Caco-2 (cell line): ENCODE data around the gene SORT1. TPM values are rescaled to one million over a fixed set of nuclear protein-coding genes. Genes with fewer than 3 reads are reported as not detected.

ENCODE experiments used
- BruUV-seq: library from RNA; stranded (reverse); fragments of 400-500 nt; replicated peaks from 2 replicates; lab custom pipeline; 2021; lab: Mats Ljungman, UMichigan
- CTCF ChIA-PET: fragments of 300-600 bp; sonication (Branson Sonifier 250); formaldehyde crosslinking; loops from one replicate; lab custom pipeline; 2022; ENCODE audit warnings: antibody characterized with exemption; lab: Charles Lee
- POLR2A ChIA-PET: fragments of 300-600 bp; sonication (Branson Sonifier 250); formaldehyde crosslinking; loops from one replicate; lab custom pipeline; 2022; ENCODE audit warnings: antibody characterized with exemption; lab: Charles Lee
- DNase-seq, 2 experiments: peaks; one replicate each; pipeline versions ENCODE4 v3.0.0 to v3.0.0-alpha.2; 2020 to 2022
- H3K27me3 ChIP-seq: replicated peaks from 2 replicates; pipeline ENCODE4 v1.6.0; 2011; ENCODE audit warnings: low read length; ENCODE audit not compliant: control insufficient read depth, insufficient read depth
- H3K36me3 ChIP-seq: 2 replicates; pipeline ENCODE4 v1.5.1; 2011; ENCODE audit warnings: low read length; ENCODE audit not compliant: control insufficient read depth, insufficient read depth
- H3K4me1 ChIP-seq: fragments of 250-450 bp; sonication (Bioruptor Pico); 2 replicates; pipeline ENCODE4 v1.5.1; 2020; ENCODE audit warnings: mild to moderate bottlenecking
- H3K4me3 ChIP-seq: 2 replicates; pipeline ENCODE4 v1.5.1; 2011; ENCODE audit warnings: low read depth, mild to moderate bottlenecking, control low read depth, low read length
- H3K9me3 ChIP-seq: fragments of 250-450 bp; sonication (Bioruptor Pico); 2 replicates; pipeline ENCODE4 v1.5.1; 2020; ENCODE audit warnings: mild to moderate bottlenecking, moderate library complexity
- H3K27ac Mint-ChIP-seq: one replicate; pipeline ENCODE4 v1.8.0; 2022; ENCODE audit warnings: mixed read lengths; ENCODE audit not compliant: unreplicated experiment
- H3K27me3 Mint-ChIP-seq: one replicate; pipeline ENCODE4 v1.8.0; 2022; ENCODE audit warnings: mixed read lengths; ENCODE audit not compliant: insufficient read depth, unreplicated experiment
- H3K36me3 Mint-ChIP-seq: one replicate; pipeline ENCODE4 v1.8.0; 2022; ENCODE audit warnings: mild to moderate bottlenecking, mixed read lengths; ENCODE audit not compliant: insufficient read depth, unreplicated experiment
- H3K4me1 Mint-ChIP-seq: one replicate; pipeline ENCODE4 v1.8.0; 2022; ENCODE audit warnings: low read depth, mixed read lengths; ENCODE audit not compliant: unreplicated experiment
- H3K4me3 Mint-ChIP-seq: one replicate; pipeline ENCODE4 v1.8.0; 2022; ENCODE audit warnings: mild to moderate bottlenecking, moderate library complexity, mixed read lengths; ENCODE audit not compliant: unreplicated experiment
- H3K9me3 Mint-ChIP-seq: one replicate; pipeline ENCODE4 v1.8.0; 2022; ENCODE audit warnings: mixed read lengths; ENCODE audit not compliant: unreplicated experiment
- CTCF ChIP-seq, 2 experiments: fragments of 200-600 bp in 1 of 2; IDR thresholded peaks; 1 replicate in 1 of 2; 2 replicates in 1 of 2; pipeline versions ENCODE4 v1.5.1 to v1.8.0; 2011 to 2022; ENCODE audit warnings: antibody characterized with exemption in 1 of 2, control low read depth in 1 of 2, inconsistent platforms in 1 of 2, low read depth in 1 of 2, low read length in 1 of 2, mild to moderate bottlenecking in 1 of 2, moderate library complexity in 1 of 2; ENCODE audit not compliant: insufficient read depth in 1 of 2, severe bottlenecking in 1 of 2, unreplicated experiment in 1 of 2
- intact Hi-C: fragments of 100-400 bp; cut with micrococcal nuclease; formaldehyde crosslinking; loops from one replicate; pipeline ENCODE4 v1.10.0; 2022; ENCODE audit not compliant: unreplicated experiment
- total RNA-seq: library from RNA; stranded (reverse); gene quantifications from 2 replicates; pipeline ENCODE4 v1.2.3, GENCODE V29; 2022

The SORT1 gene
- total RNA-seq, 1 experiment from 2014 or later: 67.1 TPM

- no peak overlapping the region for H3K4me3 Mint-ChIP-seq
Observed at GRCh38 chr1:109434484-109434883, 36.8 kb upstream of the SORT1 start.

GRCh38 chr1:109433322-109433721, 35.6 kb upstream of the SORT1 start:
- Mint-ChIP-seq H3K4me3 (no peak overlapping the region), H3K4me1 (no peaks in the 10 kb centered on the region), H3K27ac (no peak overlapping the region), H3K9me3 (peaks cover 12% of the 10 kb centered on the region), H3K36me3 (peaks cover 6% of the 10 kb centered on the region), H3K27me3 (no peaks in the 10 kb centered on the region)
- Histone ChIP-seq H3K36me3 (no peaks in the 10 kb centered on the region), H3K27me3 (no peaks in the 10 kb centered on the region), H3K9me3 (no peaks in the 10 kb centered on the region), H3K4me1 (no peaks in the 10 kb centered on the region), H3K4me3 (no peak overlapping the region)
- intact Hi-C loops: no loop called here
- no TSS peak for BruUV-seq
- POLR2A ChIA-PET: no interaction called here
- CTCF ChIA-PET: no interaction called here
- no peak for DNase-seq
- TF ChIP-seq CTCF (IDR thresholded peaks at IDR 0.05; ENCODE audit: insufficient read depth in 1 of 2, low read depth in 1 of 2, low read length in 1 of 2, severe bottlenecking in 1 of 2, unreplicated experiment in 1 of 2): no peak

More at GRCh38 chr1:109434484-109434883, 36.8 kb upstream of the SORT1 start:
- no peak for TF ChIP-seq CTCF (IDR thresholded peaks at IDR 0.05; ENCODE audit: insufficient read depth in 1 of 2, low read depth in 1 of 2, low read length in 1 of 2, severe bottlenecking in 1 of 2, unreplicated experiment in 1 of 2)
- no TSS peak for BruUV-seq
- POLR2A ChIA-PET: no interaction called here
- Histone ChIP-seq H3K9me3 (no peaks in the 10 kb centered on the region), H3K36me3 (no peaks in the 10 kb centered on the region), H3K4me3 (no peak overlapping the region), H3K27me3 (no peaks in the 10 kb centered on the region), H3K4me1 (no peaks in the 10 kb centered on the region)
- H3K27me3 Mint-ChIP-seq: no peaks in the 10 kb centered on the region
- H3K9me3 Mint-ChIP-seq: peaks cover 12% of the 10 kb centered on the region
- peaks cover 6% of the 10 kb centered on the region for H3K36me3 Mint-ChIP-seq
- H3K4me1 Mint-ChIP-seq: no peaks in the 10 kb centered on the region
- no peak overlapping the region for H3K27ac Mint-ChIP-seq
- CTCF ChIA-PET: no interaction called here
- intact Hi-C loops: no loop called here
- DNase-seq: no peak

GRCh38 chr1:109432336-109432735, 34.6 kb upstream of the SORT1 start:
- no peak for TF ChIP-seq CTCF (IDR thresholded peaks at IDR 0.05; ENCODE audit: insufficient read depth in 1 of 2, low read depth in 1 of 2, low read length in 1 of 2, severe bottlenecking in 1 of 2, unreplicated experiment in 1 of 2)
- no peak overlapping the region for H3K4me3 ChIP-seq
- POLR2A ChIA-PET: no interaction called here
- Mint-ChIP-seq H3K27me3 (no peaks in the 10 kb centered on the region), H3K36me3 (peaks cover 6% of the 10 kb centered on the region), H3K27ac (no peak overlapping the region), H3K4me1 (peaks cover 1% of the 10 kb centered on the region), H3K9me3 (peaks cover 12% of the 10 kb centered on the region), H3K4me3 (no peak overlapping the region)
- intact Hi-C loops: no loop called here
- H3K9me3 ChIP-seq: no peaks in the 10 kb centered on the region
- peaks cover 4% of the 10 kb centered on the region; the same call in 1 of the 2 replicates for H3K4me1 ChIP-seq
- no peaks in the 10 kb centered on the region for H3K27me3 ChIP-seq
- BruUV-seq: no TSS peak
- no peaks in the 10 kb centered on the region for H3K36me3 ChIP-seq
- no peak for DNase-seq
- CTCF ChIA-PET: no interaction called here
